Jurkat, Clone E6-1 (cell line): ENCODE data around the gene METAP1D.
"Not testable (repeated sequence)": the region's sequence is repeated elsewhere in the genome, so short reads cannot be mapped to it uniquely, and the experiment has no call there.

Source experiments
- DNase-seq: peaks from one replicate; pipeline ENCODE4 v3.0.0-alpha.2; 2011; ENCODE audit warnings: low read depth, low spot score
- H3K4me3 ChIP-seq: 2 replicates; pipeline ENCODE4 v1.5.1; 2011; ENCODE audit warnings: mild to moderate bottlenecking, low read length, control low read depth, moderate library complexity

The METAP1D gene

DNA sequence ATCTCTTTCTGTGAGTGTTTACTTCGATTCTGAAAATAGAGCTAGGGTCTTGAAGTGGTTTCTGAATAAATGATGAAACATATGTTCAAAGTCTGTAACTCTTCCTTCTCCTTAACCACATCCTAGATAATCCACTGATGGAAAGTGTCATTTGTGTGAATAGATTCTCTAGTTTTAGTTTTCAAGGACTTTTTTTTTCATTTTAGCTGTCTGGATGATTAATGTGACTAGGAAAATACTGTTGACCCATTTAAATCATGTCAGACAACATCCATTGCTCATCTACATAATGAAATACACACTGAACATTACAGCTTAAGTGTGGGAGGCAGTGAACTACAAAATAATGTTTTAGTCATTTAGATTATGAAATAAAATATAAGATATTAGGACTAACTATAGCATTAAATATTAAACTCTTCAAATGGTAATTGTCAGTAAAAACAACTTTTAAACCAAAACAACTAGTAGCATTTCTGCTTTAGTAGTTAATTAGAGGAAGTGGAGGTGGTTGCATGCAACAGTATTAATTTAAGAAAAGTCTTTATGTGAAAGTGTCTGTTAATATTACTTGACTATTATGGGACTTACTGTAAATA lies 46.4 kb downstream of the METAP1D start:
- peak; percentile 70 for DNase-seq
- H3K4me3 ChIP-seq = no peak overlapping the region

DNA sequence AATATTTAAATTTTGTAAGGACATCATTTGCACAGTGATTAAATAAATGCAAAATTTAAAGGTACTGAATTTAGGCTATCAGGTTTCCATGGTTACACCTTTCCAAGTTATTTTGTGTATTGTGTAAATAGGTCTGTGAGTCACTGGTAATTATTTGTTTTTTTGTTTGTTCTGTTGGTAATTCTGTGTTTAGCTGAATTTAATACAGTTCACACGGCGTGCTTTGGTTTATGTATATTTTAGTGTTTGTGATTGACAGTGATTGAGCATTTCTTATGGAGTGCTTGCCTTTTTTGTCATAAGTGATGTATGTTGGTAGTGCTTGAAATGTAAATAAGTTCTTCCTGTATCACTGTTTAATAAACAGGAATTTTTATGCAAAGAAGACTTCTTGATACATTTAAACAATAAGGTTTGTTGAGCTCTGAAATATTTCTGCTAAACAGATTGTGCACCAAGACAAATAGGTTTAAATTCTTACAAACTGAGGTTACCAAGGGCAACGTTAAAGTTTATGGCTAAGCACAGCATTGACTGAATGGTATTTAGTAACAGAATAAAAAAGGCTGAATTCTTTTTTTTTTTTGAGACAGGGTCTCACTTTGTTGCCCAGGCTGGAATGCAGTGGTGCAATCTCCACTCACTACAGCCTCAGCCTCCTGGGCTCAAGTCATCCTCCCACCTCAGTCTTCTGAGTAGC lies 47.3 kb downstream of the METAP1D start:
- DNase-seq = no peak
- no peak overlapping the region for H3K4me3 ChIP-seq

DNA sequence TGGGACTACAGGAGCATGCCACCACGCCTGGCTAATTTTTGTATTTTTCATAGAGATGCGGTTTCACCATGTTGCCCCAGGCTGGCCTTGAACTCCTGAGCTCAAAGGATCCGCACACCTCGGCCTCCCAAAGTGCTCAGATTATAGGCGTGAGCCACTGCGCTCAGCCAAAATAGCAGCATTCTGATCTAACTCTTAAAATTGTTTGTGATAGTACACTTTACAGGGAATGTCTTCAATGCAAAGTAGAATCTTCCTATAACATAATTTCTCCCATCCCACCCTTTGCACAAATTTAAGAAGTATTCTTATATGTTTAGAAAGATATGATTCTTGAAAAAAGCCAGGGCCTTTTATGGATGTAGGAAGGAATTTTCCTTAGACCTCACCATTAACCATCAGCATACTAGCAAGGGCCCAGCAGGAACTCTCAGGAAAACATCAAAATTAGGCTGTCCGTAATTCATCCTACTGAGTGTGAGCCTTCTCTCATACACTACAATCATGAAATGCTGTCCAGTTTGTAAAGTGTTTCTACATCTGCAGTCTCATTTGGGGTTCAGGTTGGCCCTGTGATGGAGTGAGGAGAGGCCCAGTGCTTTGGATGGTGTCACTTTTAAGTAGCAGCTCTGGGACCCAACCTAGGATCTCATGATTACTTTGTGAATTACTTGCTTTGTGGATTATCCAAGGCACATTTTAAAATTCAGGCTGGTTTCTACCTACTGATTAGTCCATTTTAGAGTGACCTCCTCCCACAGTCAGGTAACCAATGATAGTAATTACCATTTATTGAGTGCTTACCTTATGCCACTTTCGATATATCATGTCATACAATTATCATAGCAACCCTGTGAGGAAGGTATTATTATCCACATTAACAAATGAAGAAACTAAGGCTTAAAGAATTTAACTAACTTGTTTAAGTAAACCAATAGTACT lies 48.1 kb downstream of the METAP1D start:
- H3K4me3 ChIP-seq = no peak overlapping the region
- DNase-seq = no peak

DNA sequence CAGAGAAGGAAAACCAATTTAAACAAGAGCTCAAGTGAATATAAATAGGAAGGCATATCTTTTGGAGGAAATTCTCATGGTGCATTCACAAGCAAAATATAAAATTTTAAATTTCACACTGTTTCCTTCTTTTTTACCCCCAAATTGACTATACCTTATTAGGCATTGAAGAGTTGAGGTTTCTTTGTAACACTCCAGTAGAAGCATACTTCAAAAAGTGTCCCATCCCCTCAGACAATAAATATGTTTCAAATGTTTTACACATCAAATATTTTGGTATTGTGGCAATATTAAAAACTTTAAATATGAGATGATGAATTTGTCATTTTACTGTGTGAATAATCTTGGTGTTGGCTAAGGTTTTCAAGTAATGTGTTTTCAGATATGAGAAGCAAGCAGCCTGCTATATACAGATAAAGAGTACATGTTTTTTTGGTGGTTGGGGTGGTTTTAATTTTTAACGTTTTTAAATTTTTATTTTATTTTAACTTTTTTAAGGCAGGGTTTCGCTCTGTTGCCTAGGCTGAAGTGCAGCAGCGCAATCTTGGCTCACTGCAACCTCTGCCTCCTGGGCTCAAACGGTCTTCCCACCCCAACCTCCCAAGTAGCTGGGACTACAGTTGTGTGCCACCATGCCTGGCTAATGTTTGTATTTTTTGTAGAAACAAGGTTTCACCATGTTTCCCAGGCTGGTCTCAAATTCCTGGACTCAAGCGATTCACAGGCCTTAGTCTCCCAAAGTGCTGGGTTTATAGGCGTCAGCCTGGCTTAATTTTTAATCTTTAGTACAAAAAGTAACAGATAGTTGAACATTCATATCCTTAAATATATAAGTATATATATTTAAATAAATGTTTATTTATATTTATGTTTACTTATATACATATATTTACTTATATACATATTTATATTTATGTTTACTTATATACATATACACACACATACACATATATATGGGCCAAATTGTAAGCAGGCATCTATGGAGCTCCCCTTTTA lies 49.1 kb downstream of the METAP1D start:
- no peak for DNase-seq

DNA sequence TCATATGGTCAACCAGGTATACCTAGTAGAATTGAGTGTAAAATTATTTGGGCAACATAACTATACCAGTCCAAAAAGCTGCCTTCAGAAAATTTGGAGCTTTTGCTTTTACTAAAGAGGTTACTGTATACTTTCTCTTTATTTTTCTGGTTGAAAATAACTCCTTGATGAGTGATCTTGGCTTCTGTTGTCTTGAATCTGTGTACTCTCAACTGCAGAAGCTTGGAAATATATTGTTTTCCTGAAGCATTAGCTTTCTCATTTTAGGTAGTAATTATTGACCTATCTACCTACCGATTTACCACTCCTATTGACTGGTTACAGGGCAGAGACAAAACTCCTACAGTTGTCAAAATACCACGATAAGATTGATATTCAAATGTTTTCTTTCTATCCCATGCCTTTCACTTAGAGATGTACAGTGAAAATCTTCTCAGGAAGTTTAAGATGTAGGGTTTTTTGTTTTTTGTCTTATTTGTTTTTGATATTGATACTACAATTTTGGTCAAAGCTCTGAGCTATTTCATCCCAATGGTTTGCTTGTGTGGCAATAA lies 49.9 kb downstream of the METAP1D start:
- DNase-seq = no peak
- H3K4me3 ChIP-seq = no peak overlapping the region

More for the DNA sequence above, 49.1 kb downstream of the METAP1D start:
- no peak overlapping the region for H3K4me3 ChIP-seq

DNA sequence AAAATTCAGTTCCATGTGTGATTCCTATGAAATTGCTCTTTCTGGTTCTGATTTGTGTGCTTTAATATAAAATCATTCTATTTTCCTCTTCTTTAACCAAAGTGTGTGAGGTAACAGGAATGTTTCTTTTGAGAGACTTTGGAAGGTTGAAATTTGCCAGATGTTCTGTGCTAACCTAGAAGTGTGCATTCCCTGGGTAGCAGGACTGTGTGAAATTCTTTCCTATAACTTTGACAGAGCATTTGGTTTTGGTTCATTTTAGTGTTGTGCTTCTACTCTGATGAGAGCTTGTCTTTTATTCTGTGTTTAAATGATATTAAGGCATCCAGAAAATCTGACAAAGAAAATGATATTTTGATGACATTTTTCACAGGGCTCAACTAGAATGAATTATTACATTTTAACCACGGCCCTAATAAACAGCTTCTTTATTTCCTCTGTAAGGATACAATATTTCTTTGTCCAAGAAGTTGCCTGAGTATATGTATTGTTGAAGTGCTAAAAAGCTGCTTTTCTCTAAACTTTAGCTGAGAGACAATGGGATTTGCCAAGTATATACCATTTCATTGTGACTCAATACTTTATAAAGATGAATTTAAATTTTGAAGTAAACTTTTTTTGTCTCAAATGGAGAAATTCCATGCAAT lies 50.8 kb downstream of the METAP1D start:
- DNase-seq = no peak
- H3K4me3 ChIP-seq = no peak overlapping the region

DNA sequence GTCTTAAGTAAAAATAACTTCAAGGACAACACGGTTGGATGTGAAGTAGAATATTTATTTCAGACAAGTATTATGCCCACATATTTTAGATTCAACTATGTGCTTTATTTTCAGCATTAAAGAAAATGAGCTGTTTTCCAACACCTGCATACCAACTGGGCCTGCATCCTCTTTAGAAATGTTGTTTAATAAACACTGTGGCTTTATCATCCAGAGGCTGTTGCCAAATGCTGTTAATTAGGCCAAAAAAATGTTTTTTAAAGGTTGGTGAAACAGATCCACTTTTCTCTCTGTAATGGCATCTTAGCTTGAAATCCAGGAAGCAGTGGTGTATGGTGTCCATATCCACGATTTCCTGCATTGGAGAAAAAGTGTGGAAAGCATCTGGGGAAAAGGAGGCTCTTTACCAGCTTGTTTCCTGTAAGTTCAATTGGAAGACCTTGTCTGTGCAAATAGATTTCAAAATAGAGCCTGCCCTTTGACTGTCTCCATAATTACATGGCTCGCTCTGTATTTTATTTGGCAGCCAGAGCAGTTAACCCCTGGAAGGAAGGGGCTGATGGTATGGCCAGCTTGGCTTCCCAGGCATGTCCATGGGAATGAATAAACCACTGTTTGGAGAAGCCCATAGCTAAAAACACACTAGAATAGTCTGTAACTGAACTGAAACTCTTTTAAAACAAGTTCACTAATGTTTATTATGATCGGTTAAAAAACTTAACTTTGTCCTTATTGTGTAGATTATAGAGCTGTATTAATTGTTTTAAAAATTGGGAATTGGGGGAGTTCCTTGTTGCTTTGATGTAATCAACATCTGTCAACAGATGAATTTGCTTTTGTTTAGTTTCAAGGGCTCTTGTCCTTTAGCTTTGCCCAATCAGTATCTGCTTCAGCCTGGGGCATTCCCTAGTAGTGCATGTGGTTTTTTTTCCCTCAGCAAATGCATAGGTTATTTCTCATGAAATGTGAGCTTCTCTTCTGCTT lies 52.5 kb downstream of the METAP1D start:
- DNase-seq = no peak
- H3K4me3 ChIP-seq = no peak overlapping the region

DNA sequence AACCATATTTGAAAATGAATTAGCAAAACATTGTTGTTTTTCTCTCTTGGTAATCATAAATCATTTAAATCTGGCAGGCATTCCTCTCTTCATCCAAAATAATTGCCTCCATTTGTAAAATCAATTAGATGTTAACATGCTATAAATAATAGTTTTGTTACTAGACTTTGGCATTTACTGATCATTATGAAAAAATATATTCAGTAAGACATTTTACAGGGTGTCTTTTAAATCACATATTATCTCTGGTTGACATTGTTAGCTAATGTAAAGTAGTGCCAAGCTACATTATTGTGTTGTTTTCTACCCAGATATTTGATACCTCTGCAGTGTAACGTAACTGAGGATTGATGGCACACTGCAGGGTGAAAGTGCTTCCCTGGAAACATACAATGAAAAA lies 53.7 kb downstream of the METAP1D start:
- DNase-seq = no peak
- no peak overlapping the region for H3K4me3 ChIP-seq

DNA sequence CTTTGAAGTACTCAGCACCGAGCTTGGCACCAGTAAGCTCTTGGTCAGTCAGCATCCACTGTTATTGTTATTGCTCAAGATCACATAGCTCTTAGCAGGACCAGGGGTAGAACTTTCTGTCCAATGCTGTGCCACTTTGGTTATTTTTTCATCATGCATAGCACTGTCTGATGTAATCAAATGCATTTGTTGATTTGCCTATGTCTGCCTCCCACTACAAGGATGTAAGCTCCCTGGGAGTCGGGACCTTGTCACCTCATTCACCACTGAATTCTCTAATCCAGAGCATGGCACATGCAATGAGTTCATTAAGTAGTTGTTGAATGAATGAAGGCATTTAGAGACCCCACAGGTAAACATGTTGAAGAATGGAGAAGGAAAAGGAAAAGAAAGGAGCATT lies 56.5 kb downstream of the METAP1D start:
- H3K4me3 ChIP-seq = no peak overlapping the region

DNA sequence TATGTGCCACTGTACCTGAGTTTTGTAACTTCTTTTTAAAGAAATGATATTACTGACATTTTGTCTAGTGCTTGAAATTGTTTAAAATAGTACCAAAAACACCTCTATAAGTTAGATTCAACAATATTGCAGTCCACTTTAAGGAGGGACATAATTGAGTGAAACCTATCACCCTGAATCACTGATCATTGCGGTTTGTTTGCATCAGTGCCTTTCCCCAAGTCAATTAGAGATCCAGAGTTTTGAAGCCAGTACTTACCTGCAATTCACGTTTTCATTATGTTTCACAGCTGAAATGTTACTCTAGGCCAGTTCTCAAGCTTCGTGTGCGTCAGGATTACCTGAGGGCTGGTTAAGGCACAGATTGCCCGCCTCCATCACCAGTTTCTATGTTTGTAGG lies 58.9 kb downstream of the METAP1D start:
- DNase-seq = no peak
- H3K4me3 ChIP-seq = no peak overlapping the region

More for the DNA sequence above, 56.5 kb downstream of the METAP1D start:
- DNase-seq = no peak

DNA sequence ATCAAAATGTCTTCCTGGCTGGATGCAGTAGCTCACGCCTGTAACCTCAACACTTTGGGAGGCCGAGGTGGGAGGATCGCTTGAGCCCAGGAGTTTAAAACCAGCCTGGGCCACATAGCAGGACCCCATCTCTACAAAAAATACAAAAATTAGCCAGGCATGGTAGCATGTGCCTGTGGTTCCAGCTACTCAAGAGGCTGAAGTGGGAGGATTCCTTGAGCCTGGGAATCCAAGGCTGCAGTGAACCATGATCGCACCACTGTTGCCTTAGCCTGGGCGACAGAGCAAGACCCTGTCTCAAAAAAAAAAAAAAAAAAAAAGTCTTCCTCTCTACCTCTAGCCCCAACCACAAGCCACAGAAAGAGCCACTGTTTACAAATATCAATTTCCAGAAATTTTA lies 60.4 kb downstream of the METAP1D start:
- not testable (repeated sequence) for DNase-seq, H3K4me3 ChIP-seq

DNA sequence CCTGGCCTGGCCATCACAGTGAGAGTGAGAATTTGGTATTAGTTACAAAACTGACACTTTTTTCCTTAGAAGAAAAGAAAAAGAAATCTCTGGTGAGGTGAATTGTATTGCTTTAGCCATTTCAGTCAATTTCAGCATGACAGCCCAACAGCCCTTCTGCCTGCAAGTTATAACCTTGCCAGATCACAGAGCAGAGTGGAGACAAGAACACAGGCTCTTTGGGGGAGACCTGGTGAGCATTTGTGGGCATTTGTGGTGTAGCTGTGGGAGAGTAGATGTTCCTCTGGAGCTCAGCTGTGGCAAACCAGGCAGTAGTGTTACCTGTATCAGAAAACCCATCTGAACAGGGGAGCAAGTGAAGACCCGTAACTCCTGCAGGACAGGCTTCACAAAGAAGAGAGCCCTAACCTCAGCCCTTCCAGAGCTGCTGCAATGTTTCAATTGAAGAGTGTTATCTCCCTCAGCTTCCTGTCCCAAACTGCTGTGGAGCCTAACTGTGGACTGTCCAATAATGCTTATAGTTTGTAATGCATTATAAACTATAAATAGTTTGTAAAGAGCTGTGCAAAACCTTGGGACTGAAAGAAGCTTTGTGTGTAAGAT lies 62.8 kb downstream of the METAP1D start:
- no peak overlapping the region for H3K4me3 ChIP-seq
- DNase-seq = no peak

DNA sequence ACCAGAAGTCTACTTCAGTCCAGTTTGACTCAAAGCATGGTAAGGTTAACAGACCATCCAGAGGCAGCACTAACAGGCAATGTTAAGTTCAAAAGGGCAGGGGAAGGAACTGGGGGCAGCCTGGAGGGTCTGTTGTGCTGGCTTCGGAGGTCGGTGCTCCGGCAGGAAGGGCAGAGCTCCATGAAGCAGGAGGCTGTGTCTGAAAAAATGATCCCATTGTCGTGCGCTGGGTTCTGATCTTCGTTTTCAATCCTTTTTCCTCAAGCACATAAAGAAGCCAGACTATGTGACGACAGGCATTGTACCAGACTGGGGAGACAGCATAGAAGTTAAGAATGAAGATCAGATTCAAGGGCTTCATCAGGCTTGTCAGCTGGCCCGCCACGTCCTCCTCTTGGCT lies 63.7 kb downstream of the METAP1D start:
- DNase-seq = no peak

DNA sequence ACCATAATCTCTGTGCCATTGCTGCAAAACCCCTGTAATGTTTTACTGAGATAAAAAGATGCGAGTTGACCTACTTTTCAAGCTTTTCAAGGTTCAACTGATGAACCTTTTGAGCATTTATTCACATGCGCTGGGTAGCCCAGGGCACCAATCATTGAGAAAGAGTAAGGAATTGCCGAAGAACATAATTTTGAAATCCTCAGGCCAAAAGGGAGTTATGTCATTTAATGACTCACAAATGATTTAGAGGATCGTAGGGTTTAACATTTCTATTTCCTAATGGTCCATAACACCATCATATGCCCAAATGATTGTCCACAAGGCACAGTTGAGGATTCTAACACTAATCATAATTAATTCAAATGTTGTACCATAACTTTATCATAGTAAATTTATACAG lies 65.4 kb downstream of the METAP1D start:
- DNase-seq = no peak

More for the DNA sequence above, 63.7 kb downstream of the METAP1D start:
- H3K4me3 ChIP-seq = no peak overlapping the region

DNA sequence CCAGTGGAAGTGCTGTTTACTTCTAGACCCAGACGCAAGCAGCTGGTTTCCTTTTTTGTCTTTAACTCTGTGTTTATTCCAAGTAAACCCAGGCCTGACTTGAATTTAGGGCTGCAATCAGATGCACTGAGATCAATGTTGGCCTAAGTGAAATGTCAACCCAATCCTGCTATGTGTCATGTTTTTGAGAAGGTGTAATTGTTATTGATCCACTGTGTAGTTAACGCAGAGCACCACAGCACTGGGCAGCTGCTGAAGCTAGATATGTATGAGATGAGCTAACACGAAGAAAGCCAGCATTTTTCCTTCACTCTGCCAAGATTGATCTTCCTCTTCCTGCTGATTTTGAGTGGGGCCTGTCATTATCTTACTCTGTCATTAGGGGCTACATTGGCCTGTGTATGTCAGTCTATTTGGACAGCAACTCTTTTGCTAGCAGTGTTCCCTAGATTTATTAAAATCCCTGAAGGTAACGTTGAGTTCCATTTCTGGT lies 66.7 kb downstream of the METAP1D start:
- no peak for DNase-seq
- no peak overlapping the region for H3K4me3 ChIP-seq

More for the DNA sequence above, 65.4 kb downstream of the METAP1D start:
- H3K4me3 ChIP-seq = no peak overlapping the region

DNA sequence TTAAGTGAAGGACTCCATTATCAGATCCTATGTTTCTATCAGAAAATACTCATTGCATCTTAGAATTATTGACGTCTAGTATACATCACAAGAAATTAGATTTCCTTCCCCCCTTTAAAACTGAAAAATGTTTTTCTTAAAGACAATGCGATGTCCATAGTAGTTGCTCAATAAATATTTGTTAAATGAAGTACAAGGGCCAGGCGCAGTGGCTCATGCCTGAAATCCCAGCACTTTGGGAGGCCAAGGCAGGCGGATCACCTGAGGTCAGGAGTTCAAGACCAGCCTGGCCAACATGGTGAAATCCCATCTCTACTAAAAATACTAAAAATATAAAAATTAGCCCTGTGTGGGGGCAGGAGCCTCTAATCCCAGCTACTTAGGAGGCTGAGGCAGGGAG lies 68.2 kb downstream of the METAP1D start:
- DNase-seq, H3K4me3 ChIP-seq: not testable (repeated sequence)
